GM12878 (cell line): Measurements from ENCODE around the gene MTFP1. TPM values are rescaled to one million over a fixed set of nuclear protein-coding genes. Genes with fewer than 3 reads are reported as not detected.

ENCODE experiments used
- ATAC-seq: fragments of 200-7000 bp; cut with Tn5 transposase; 3 replicates; pipeline ENCODE4 v1.9.1; 2020; ENCODE audit warnings: mild to moderate bottlenecking, moderate library complexity
- BruUV-seq: library from RNA; stranded (reverse); fragments of 400-500 nt; replicated peaks from 2 replicates; lab custom pipeline; 2021; lab: Mats Ljungman, UMichigan
- CTCF ChIA-PET: fragments of 300-600 bp; sonication (Branson Sonifier 250); formaldehyde crosslinking; extraction: SDS; loops from one replicate; lab custom pipeline; 2021; ENCODE audit warnings: inconsistent platforms; lab: Yijun Ruan, JAX
- POLR2A ChIA-PET: fragments of 350-600 bp; formaldehyde crosslinking; extraction: SDS; loops from one replicate; lab custom pipeline; 2021; ENCODE audit warnings: inconsistent platforms; lab: Charles Lee
- RAD21 ChIA-PET: fragments of 300-600 bp; sonication (Branson Sonifier 250); formaldehyde crosslinking; loops from one replicate; lab custom pipeline; 2023; ENCODE audit warnings: antibody characterized with exemption; ENCODE audit not compliant: unreplicated experiment; lab: Charles Lee
- SMC1A ChIA-PET: fragments of 300-600 bp; sonication (Branson Sonifier 250); formaldehyde crosslinking; loops from one replicate; lab custom pipeline; 2023; ENCODE audit not compliant: unreplicated experiment, uncharacterized antibody; lab: Charles Lee
- DNase-seq: peaks from one replicate; pipeline ENCODE4 v3.0.0-alpha.2; 2011; ENCODE audit warnings: low read depth, low spot score
- FAIRE-seq: peaks from 3 replicates; lab custom pipeline; 2011; peaks lifted over from hg19 to GRCh38; lab: Jason Lieb, UNC
- H2AFZ ChIP-seq: 2 replicates; pipeline ENCODE4 v1.6.0; 2011; ENCODE audit warnings: low read depth, low read length, control low read depth; ENCODE audit not compliant: control insufficient read depth
- H3K27ac ChIP-seq: 2 replicates; pipeline ENCODE4 v1.5.1; 2011; ENCODE audit warnings: control low read depth; ENCODE audit not compliant: control insufficient read depth, insufficient read depth
- H3K27me3 ChIP-seq, 2 experiments: replicated peaks in 1 of 2; 2 replicates each; pipeline versions ENCODE4 v1.6.0 to v1.6.1; 2011; ENCODE audit warnings: low read length in 1 of 2; ENCODE audit not compliant: control insufficient read depth in 2 of 2, insufficient read depth in 2 of 2
- H3K36me3 ChIP-seq, 2 experiments: 2 replicates each; pipeline ENCODE4 v1.5.1; 2011; ENCODE audit warnings: low read length in 1 of 2; ENCODE audit not compliant: control insufficient read depth in 2 of 2, insufficient read depth in 2 of 2
- H3K4me1 ChIP-seq: 2 replicates; pipeline ENCODE4 v1.6.1; 2011; ENCODE audit warnings: mild to moderate bottlenecking, low read length, moderate library complexity, mixed read lengths; ENCODE audit not compliant: control insufficient read depth, insufficient read depth
- H3K4me2 ChIP-seq: 2 replicates; pipeline ENCODE4 v1.6.0; 2011; ENCODE audit warnings: control low read depth; ENCODE audit not compliant: control insufficient read depth, insufficient read depth
- H3K4me3 ChIP-seq: fragments of 200-600 bp; sonication (generic); 2 replicates; pipeline ENCODE4 v1.5.1; 2016
- H3K79me2 ChIP-seq: 2 replicates; pipeline ENCODE4 v1.6.0; 2011; ENCODE audit warnings: low read length; ENCODE audit not compliant: control insufficient read depth, insufficient read depth
- H3K9ac ChIP-seq: 2 replicates; pipeline ENCODE4 v1.8.0; 2011; ENCODE audit warnings: low read length, control low read depth, mixed read lengths; ENCODE audit not compliant: control insufficient read depth, insufficient read depth
- H3K9me3 ChIP-seq: replicated peaks from 3 replicates; pipeline ENCODE4 v1.5.1; 2011; ENCODE audit warnings: mild to moderate bottlenecking, low read length; ENCODE audit not compliant: control insufficient read depth, insufficient read depth
- H4K20me1 ChIP-seq: 2 replicates; pipeline ENCODE4 v1.6.0; 2011; ENCODE audit not compliant: control insufficient read depth, insufficient read depth
- ASH2L ChIP-seq: fragments of 300-600, 200-600 bp; sonication (generic); IDR thresholded peaks from 2 replicates; pipeline ENCODE4 v1.6.1; 2017; ENCODE audit warnings: low read depth, mild to moderate bottlenecking, borderline replicate concordance
- ATF2 ChIP-seq: IDR thresholded peaks from 2 replicates; pipeline ENCODE4 v1.6.1; 2012; ENCODE audit warnings: low read length, inconsistent platforms
- MEF2A ChIP-seq: IDR thresholded peaks from 2 replicates; pipeline ENCODE4 v1.6.1; 2011; ENCODE audit warnings: low read depth, mild to moderate bottlenecking, low read length, moderate library complexity; ENCODE audit not compliant: insufficient read depth
- NFIC ChIP-seq: IDR thresholded peaks from 2 replicates; pipeline ENCODE4 v1.6.1; 2012; ENCODE audit warnings: low read depth, mild to moderate bottlenecking, inconsistent platforms, low read length, moderate library complexity
- RELA ChIP-seq: fragments of 450-650 bp; IDR thresholded peaks from 2 replicates; pipeline ENCODE4 v1.8.0; 2014; ENCODE audit warnings: borderline replicate concordance; ENCODE audit not compliant: partially characterized antibody
- YY1 ChIP-seq: IDR thresholded peaks from 2 replicates; pipeline ENCODE4 v1.6.1; 2011; ENCODE audit warnings: low read depth, mild to moderate bottlenecking, low read length
- WGBS: methylation state at CpG from one replicate; pipeline ENCODE4 v1.1.6; 2016; ENCODE audit warnings: low lambda C conversion rate; ENCODE audit not compliant: insufficient replicate concordance, insufficient coverage; ENCODE audit errors: missing lambda C conversion rate; 5-methylcytosine and 5-hydroxymethylcytosine counted together
- in situ Hi-C: fragments of 300-500 bp; cut with MboI; formaldehyde crosslinking; loops from 9 replicates; pipeline ENCODE4 v1.14.3; 2018; ENCODE audit warnings: mixed read lengths
- intact Hi-C: fragments of 100-400 bp; cut with micrococcal nuclease; formaldehyde crosslinking; loops from one replicate; pipeline ENCODE4 v1.14.2; 2022; ENCODE audit not compliant: unreplicated experiment
- polyA plus RNA-seq, 11 experiments: library from polyadenylated mRNA; depleted of rRNA in 4 of 11; unstranded in 6 of 11; stranded (reverse) in 5 of 11; fragments of >200 nt; fragmentation: Nextera tagmentation in 4 of 11; fragmentation: Illumina TruSeq in 1 of 11; extraction: Ambion mirVana in 4 of 11; extraction: Trizol in 1 of 11; gene quantifications; 1 replicate in 1 of 11; 2 replicates in 10 of 11; pipeline versions ENCODE4 v1.2.1 to v1.2.3, GENCODE V29; 2011 to 2016; ENCODE audit warnings: inconsistent platforms in 2 of 11, missing spikeins in 2 of 11, low read depth in 1 of 11
- total RNA-seq, 4 experiments: library from RNA; depleted of rRNA in 3 of 4; stranded (reverse); fragments of >200 nt in 3 of 4; fragmentation: Illumina TruSeq in 1 of 4; extraction: Trizol in 1 of 4; gene quantifications; 2 replicates each; pipeline versions ENCODE4 v1.2.1 to v1.2.3, GENCODE V29; 2013 to 2021
- TF ChIP-seq, protein P1 (sequence below): IDR thresholded peaks from 2 replicates; pipeline ENCODE4 v1.6.1; 2012; ENCODE audit warnings: mild to moderate bottlenecking, low read depth, low read length
- TF ChIP-seq, protein P2 (sequence below): fragments of 450-650 bp; IDR thresholded peaks from 2 replicates; pipeline ENCODE4 v1.6.1; 2016; ENCODE audit warnings: mild to moderate bottlenecking

The MTFP1 gene
- total and polyA plus RNA-seq, 10 of the 15 experiments (the other 5 are each of a cell fraction or from before 2014, with no cell fraction given): 20.5 to 133 (median 59.8) TPM

DNA sequence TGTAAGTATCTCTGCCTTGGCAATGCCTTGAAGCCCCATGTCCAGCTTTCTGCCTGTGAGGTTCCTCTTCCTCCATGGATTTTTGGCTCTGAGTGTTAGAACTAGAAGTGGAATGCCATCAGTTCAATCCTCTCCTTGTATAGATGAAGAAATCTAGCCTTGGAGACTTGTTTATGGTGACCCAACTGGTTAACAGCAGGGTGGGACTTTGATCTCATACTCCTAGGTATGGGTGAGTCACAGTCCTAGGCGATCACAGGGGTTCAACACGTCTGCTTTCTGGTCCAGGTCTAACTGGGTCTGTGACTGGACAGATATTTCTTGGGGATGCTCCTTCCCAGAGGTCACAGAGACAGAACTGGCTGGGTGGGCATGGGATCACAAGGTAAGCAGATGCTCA, 9.2 kb upstream of the MTFP1 start:
- 100% methylated on average over 2 of the region's 2 CpGs for WGBS
- ChIA-PET POLR2A (no interaction called here), RAD21 (no interaction called here)
- Histone ChIP-seq H3K4me3 (no peak overlapping the region), H3K36me3 (peaks cover 0 to 17% of the 10 kb centered on the region in 2 experiments; a peak in 2 of 4 replicates), H3K27ac (no peak overlapping the region)
- no peak for FAIRE-seq
- in situ Hi-C loops: no loop called here
- TF ChIP-seq NFIC (no peak), ATF2 (no peak), ASH2L (no peak), MEF2A (no peak), YY1 (no peak), RELA (no peak)
- TF ChIP-seq, protein P1, sequence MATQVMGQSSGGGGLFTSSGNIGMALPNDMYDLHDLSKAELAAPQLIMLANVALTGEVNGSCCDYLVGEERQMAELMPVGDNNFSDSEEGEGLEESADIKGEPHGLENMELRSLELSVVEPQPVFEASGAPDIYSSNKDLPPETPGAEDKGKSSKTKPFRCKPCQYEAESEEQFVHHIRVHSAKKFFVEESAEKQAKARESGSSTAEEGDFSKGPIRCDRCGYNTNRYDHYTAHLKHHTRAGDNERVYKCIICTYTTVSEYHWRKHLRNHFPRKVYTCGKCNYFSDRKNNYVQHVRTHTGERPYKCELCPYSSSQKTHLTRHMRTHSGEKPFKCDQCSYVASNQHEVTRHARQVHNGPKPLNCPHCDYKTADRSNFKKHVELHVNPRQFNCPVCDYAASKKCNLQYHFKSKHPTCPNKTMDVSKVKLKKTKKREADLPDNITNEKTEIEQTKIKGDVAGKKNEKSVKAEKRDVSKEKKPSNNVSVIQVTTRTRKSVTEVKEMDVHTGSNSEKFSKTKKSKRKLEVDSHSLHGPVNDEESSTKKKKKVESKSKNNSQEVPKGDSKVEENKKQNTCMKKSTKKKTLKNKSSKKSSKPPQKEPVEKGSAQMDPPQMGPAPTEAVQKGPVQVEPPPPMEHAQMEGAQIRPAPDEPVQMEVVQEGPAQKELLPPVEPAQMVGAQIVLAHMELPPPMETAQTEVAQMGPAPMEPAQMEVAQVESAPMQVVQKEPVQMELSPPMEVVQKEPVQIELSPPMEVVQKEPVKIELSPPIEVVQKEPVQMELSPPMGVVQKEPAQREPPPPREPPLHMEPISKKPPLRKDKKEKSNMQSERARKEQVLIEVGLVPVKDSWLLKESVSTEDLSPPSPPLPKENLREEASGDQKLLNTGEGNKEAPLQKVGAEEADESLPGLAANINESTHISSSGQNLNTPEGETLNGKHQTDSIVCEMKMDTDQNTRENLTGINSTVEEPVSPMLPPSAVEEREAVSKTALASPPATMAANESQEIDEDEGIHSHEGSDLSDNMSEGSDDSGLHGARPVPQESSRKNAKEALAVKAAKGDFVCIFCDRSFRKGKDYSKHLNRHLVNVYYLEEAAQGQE: no peak
- TF ChIP-seq, protein P2, sequence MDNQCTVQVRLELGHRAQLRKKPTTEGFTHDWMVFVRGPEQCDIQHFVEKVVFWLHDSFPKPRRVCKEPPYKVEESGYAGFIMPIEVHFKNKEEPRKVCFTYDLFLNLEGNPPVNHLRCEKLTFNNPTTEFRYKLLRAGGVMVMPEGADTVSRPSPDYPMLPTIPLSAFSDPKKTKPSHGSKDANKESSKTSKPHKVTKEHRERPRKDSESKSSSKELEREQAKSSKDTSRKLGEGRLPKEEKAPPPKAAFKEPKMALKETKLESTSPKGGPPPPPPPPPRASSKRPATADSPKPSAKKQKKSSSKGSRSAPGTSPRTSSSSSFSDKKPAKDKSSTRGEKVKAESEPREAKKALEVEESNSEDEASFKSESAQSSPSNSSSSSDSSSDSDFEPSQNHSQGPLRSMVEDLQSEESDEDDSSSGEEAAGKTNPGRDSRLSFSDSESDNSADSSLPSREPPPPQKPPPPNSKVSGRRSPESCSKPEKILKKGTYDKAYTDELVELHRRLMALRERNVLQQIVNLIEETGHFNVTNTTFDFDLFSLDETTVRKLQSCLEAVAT: no peak
- TF ChIP-seq, all 136 proteins: peak for 0
- ChIA-PET CTCF (no interaction called here), SMC1A (no interaction called here)
- Histone ChIP-seq H2AFZ (no peak overlapping the region), H3K4me2 (no peak overlapping the region), H3K4me1 (no peaks in the 10 kb centered on the region), H3K27me3 (no peaks in the 10 kb centered on the region), H4K20me1 (no peaks in the 10 kb centered on the region), H3K9ac (no peak overlapping the region), H3K9me3 (no peaks in the 10 kb centered on the region), H3K79me2 (peaks cover 2% of the 10 kb centered on the region)
- ATAC-seq (no peak), DNase-seq (no peak)
- intact Hi-C loops: no loop called here
- no TSS peak for BruUV-seq
